HEK293 (cell line): ENCODE data around the gene PHF14.

ENCODE experiments used
- CTCF ChIA-PET: fragments of 350-600 bp; formaldehyde crosslinking; extraction: SDS; loops from one replicate; lab custom pipeline; 2021; ENCODE audit warnings: antibody characterized with exemption; lab: Yijun Ruan, JAX
- POLR2A ChIA-PET: fragments of 300-600 bp; formaldehyde crosslinking; extraction: SDS; loops from one replicate; lab custom pipeline; 2020; ENCODE audit warnings: antibody characterized with exemption, inconsistent platforms; lab: Yijun Ruan, JAX
- H3K27ac ChIP-seq: fragments of 200-500 bp; sonication (Bioruptor generic); 2 replicates; pipeline ENCODE4 v1.5.1; 2014; ENCODE audit warnings: low read depth, low read length, control low read depth, inconsistent platforms; ENCODE audit errors: extremely low read depth
- H3K36me3 ChIP-seq, 2 experiments: fragments of 200-500 bp in 1 of 2; sonication (Bioruptor generic) in 1 of 2; 1 replicate in 1 of 2; 2 replicates in 1 of 2; pipeline ENCODE4 v1.5.1; 2014 to 2017; ENCODE audit warnings: inconsistent platforms in 2 of 2, low read length in 2 of 2; ENCODE audit not compliant: control insufficient read depth in 2 of 2, insufficient read depth in 1 of 2
- H3K4me1 ChIP-seq: fragments of 200-500 bp; sonication (Bioruptor generic); 2 replicates; pipeline ENCODE4 v1.5.1; 2014; ENCODE audit warnings: mild to moderate bottlenecking, low read length, inconsistent platforms; ENCODE audit not compliant: control insufficient read depth, insufficient read depth
- H3K4me3 ChIP-seq: 2 replicates; pipeline ENCODE4 v1.5.1; 2011; ENCODE audit warnings: low read depth, mild to moderate bottlenecking, control low read depth, low read length, moderate library complexity
- H3K9me3 ChIP-seq: fragments of 200-500 bp; sonication (Bioruptor generic); 2 replicates; pipeline ENCODE4 v1.5.1; 2014; ENCODE audit warnings: low read depth, low read length, inconsistent platforms; ENCODE audit not compliant: control insufficient read depth, insufficient read depth
- CTCF ChIP-seq: fragments of 450-650 bp; formaldehyde crosslinking; IDR thresholded peaks from 2 replicates; pipeline ENCODE4 v1.5.1; 2016; ENCODE audit warnings: missing biosample characterization, missing genetic modification characterization
- EGR2 ChIP-seq: fragments of 450-650 bp; formaldehyde crosslinking; IDR thresholded peaks from 2 replicates; pipeline ENCODE4 v1.5.1; 2016; ENCODE audit warnings: low read depth, missing biosample characterization, missing genetic modification characterization
- GFI1B ChIP-seq: fragments of 450-650 bp; formaldehyde crosslinking; IDR thresholded peaks from 2 replicates; pipeline ENCODE4 v1.5.1; 2016; ENCODE audit warnings: missing biosample characterization, missing genetic modification characterization
- IKZF3 ChIP-seq: fragments of 450-650 bp; IDR thresholded peaks from 2 replicates; pipeline ENCODE4 v1.5.0; 2018; ENCODE audit warnings: missing biosample characterization, mild to moderate bottlenecking, missing genetic modification characterization, moderate library complexity
- OSR2 ChIP-seq: fragments of 450-650 bp; formaldehyde crosslinking; IDR thresholded peaks from 2 replicates; pipeline ENCODE4 v1.5.1; 2016; ENCODE audit warnings: missing biosample characterization, missing genetic modification characterization
- PRDM4 ChIP-seq: fragments of 450-650 bp; formaldehyde crosslinking; IDR thresholded peaks from 2 replicates; pipeline ENCODE4 v1.5.1; 2017; ENCODE audit warnings: missing biosample characterization, missing genetic modification characterization
- SCRT1 ChIP-seq: fragments of 450-650 bp; formaldehyde crosslinking; IDR thresholded peaks from 2 replicates; pipeline ENCODE4 v1.5.1; 2016; ENCODE audit warnings: missing biosample characterization, missing genetic modification characterization, borderline replicate concordance
- ZNF121 ChIP-seq: fragments of 450-650 bp; formaldehyde crosslinking; IDR thresholded peaks from 2 replicates; pipeline ENCODE4 v1.5.1; 2016; ENCODE audit warnings: missing biosample characterization, missing genetic modification characterization
- ZNF202 ChIP-seq: fragments of 450-650 bp; formaldehyde crosslinking; IDR thresholded peaks from 2 replicates; pipeline ENCODE4 v1.5.1; 2016; ENCODE audit warnings: missing biosample characterization, missing genetic modification characterization, borderline replicate concordance
- ZNF223 ChIP-seq: fragments of 450-650 bp; formaldehyde crosslinking; IDR thresholded peaks from 2 replicates; pipeline ENCODE4 v1.5.1; 2016; ENCODE audit warnings: missing biosample characterization, missing genetic modification characterization
- ZNF292 ChIP-seq: fragments of 450-650 bp; formaldehyde crosslinking; IDR thresholded peaks from 2 replicates; pipeline ENCODE4 v1.5.1; 2016; ENCODE audit warnings: low read depth, missing biosample characterization, missing genetic modification characterization, borderline replicate concordance
- ZNF398 ChIP-seq: fragments of 450-650 bp; formaldehyde crosslinking; IDR thresholded peaks from 2 replicates; pipeline ENCODE4 v1.5.1; 2017; ENCODE audit warnings: missing biosample characterization, missing genetic modification characterization
- ZNF549 ChIP-seq: fragments of 450-650 bp; IDR thresholded peaks from 2 replicates; pipeline ENCODE4 v1.5.1; 2018; ENCODE audit warnings: missing biosample characterization, missing genetic modification characterization, mild to moderate bottlenecking, inconsistent platforms, moderate library complexity
- ZNF580 ChIP-seq: fragments of 450-650 bp; formaldehyde crosslinking; IDR thresholded peaks from 2 replicates; pipeline ENCODE4 v1.5.1; 2016; ENCODE audit warnings: missing biosample characterization, missing genetic modification characterization
- ZNF600 ChIP-seq: fragments of 450-650 bp; formaldehyde crosslinking; IDR thresholded peaks from 2 replicates; pipeline ENCODE4 v1.5.1; 2016; ENCODE audit warnings: missing biosample characterization, missing genetic modification characterization
- ZNF704 ChIP-seq: fragments of 450-650 bp; formaldehyde crosslinking; IDR thresholded peaks from 2 replicates; pipeline ENCODE4 v1.5.1; 2016; ENCODE audit warnings: missing biosample characterization, missing genetic modification characterization
- ZNF747 ChIP-seq: fragments of 450-650 bp; formaldehyde crosslinking; IDR thresholded peaks from 2 replicates; pipeline ENCODE4 v1.5.1; 2016; ENCODE audit warnings: missing biosample characterization, missing genetic modification characterization
- ZNF768 ChIP-seq: fragments of 450-650 bp; formaldehyde crosslinking; IDR thresholded peaks from 2 replicates; pipeline ENCODE4 v1.5.1; 2018; ENCODE audit warnings: missing biosample characterization, mild to moderate bottlenecking, missing genetic modification characterization

Gene PHF14

GRCh38 chr7:11039974-11040373 is 66.3 kb downstream of the PHF14 start:
- Histone ChIP-seq H3K4me3 (no peak overlapping the region), H3K9me3 (no peaks in the 10 kb centered on the region), H3K4me1 (no peaks in the 10 kb centered on the region), H3K36me3 (peaks cover 11 to 13% of the 10 kb centered on the region in 2 experiments), H3K27ac (no peak overlapping the region)
- TF ChIP-seq ZNF398 (no peak), ZNF121 (tag by site-specific recombination) (no peak), CTCF (tag by site-specific recombination) (no peak), GFI1B (no peak), ZNF223 (tag by site-specific recombination) (no peak), EGR2 (tag by site-specific recombination) (no peak), ZNF292 (tag by site-specific recombination) (no peak), PRDM4 (tag by site-specific recombination) (no peak), IKZF3 (no peak), SCRT1 (tag by site-specific recombination) (no peak), ZNF747 (tag by site-specific recombination) (no peak), ZNF768 (tag by site-specific recombination) (no peak)
- ChIA-PET CTCF (no interaction called here), POLR2A (no interaction called here)

GRCh38 chr7:11054033-11054432 is 80.4 kb downstream of the PHF14 start:
- Histone ChIP-seq H3K36me3 (peaks cover 3% of the 10 kb centered on the region in 2 experiments; a peak in 2 of 3 replicates), H3K4me3 (no peak overlapping the region), H3K4me1 (peaks cover 5% of the 10 kb centered on the region; the same call in 1 of the 2 replicates), H3K9me3 (no peaks in the 10 kb centered on the region), H3K27ac (no peak overlapping the region)
- POLR2A ChIA-PET: no interaction called here
- CTCF ChIA-PET: no interaction called here
- no peak for TF ChIP-seq ZNF202
- no peak for TF ChIP-seq ZNF580
- no peak for TF ChIP-seq OSR2 (tag by site-specific recombination)

GRCh38 chr7:11060893-11061292 is 87.2 kb downstream of the PHF14 start:
- POLR2A ChIA-PET: no interaction called here
- no peak overlapping the region for H3K27ac ChIP-seq
- TF ChIP-seq ZNF600 (tag by site-specific recombination) (no peak), ZNF549 (no peak), ZNF704 (tag by site-specific recombination) (no peak)
- TF ChIP-seq, all 188 proteins: peak for 0
- no peaks in the 10 kb centered on the region for H3K4me1 ChIP-seq
- no peaks in the 10 kb centered on the region; a peak in 1 of 3 replicates for H3K36me3 ChIP-seq
- no peaks in the 10 kb centered on the region for H3K9me3 ChIP-seq
- CTCF ChIA-PET: no interaction called here
- no peak overlapping the region for H3K4me3 ChIP-seq
